Activated CD8-positive, alpha-beta memory T cell treated with anti-CD3 and anti-CD28 coated beads for 48 hours (primary cell): ENCODE data around the gene C9orf50.
"Not testable (repeated sequence)": the region's sequence is repeated elsewhere in the genome, so short reads cannot be mapped to it uniquely, and the experiment has no call there.

ENCODE experiments used
- DNase-seq, 3 experiments: peaks; one replicate each; pipeline ENCODE4 v3.0.0-alpha.2; 2020; ENCODE audit warnings: low read depth in 2 of 3, low spot score in 2 of 3

The C9orf50 gene

GRCh38 chr9:129648092-129648763, 27.3 kb upstream of the C9orf50 start:
- no peak for DNase-seq

GRCh38 chr9:129647635-129648034, 26.7 kb upstream of the C9orf50 start:
- no peak for DNase-seq

GRCh38 chr9:129646654-129647053, 25.8 kb upstream of the C9orf50 start:
- no peak for DNase-seq

GRCh38 chr9:129646252-129646651, 25.4 kb upstream of the C9orf50 start:
- no peak for DNase-seq

GRCh38 chr9:129644902-129645301, 24.0 kb upstream of the C9orf50 start:
- no peak for DNase-seq

GRCh38 chr9:129644365-129644764, 23.5 kb upstream of the C9orf50 start:
- no peak for DNase-seq

- no peak for DNase-seq
Measured at GRCh38 chr9:129643706-129644105, 22.8 kb upstream of the C9orf50 start.

GRCh38 chr9:129641750-129642585, 21.1 kb upstream of the C9orf50 start, which contains the start of gene ASB6:
TSS of gene ASB6 (minus strand) at chr9:129642151. CDS start at chr9:129641999, 152 bp downstream.
- DNase-seq: peak; percentile 97 to 100 (median 100)

- no peak for DNase-seq
Measured at GRCh38 chr9:129640871-129641749, 20.2 kb upstream of the C9orf50 start.

- DNase-seq: no peak
Measured at GRCh38 chr9:129640086-129640870, 19.4 kb upstream of the C9orf50 start.

- no peak for DNase-seq
Measured at GRCh38 chr9:129639756-129640085, 18.8 kb upstream of the C9orf50 start.

- no peak for DNase-seq
Measured at GRCh38 chr9:129639034-129639630, 18.2 kb upstream of the C9orf50 start.

GRCh38 chr9:129637673-129638439, 17.0 kb upstream of the C9orf50 start:
- DNase-seq: no peak

- DNase-seq: no peak
Measured at GRCh38 chr9:129637102-129637501, 16.2 kb upstream of the C9orf50 start.

- DNase-seq: not testable (repeated sequence)
Measured at GRCh38 chr9:129636343-129636742, 15.4 kb upstream of the C9orf50 start.

- no peak for DNase-seq
Measured at GRCh38 chr9:129635099-129636065, 14.5 kb upstream of the C9orf50 start.

- no peak for DNase-seq
Measured at GRCh38 chr9:129633848-129634247, 12.9 kb upstream of the C9orf50 start.

GRCh38 chr9:129633207-129633606, 12.3 kb upstream of the C9orf50 start:
- no peak for DNase-seq
